Ecto neural progenitor cell (in vitro differentiated cells): ENCODE results near the gene ANKRD33B.

Experiments
- DNase-seq: peaks from one replicate; pipeline ENCODE4 v3.0.0-alpha.2; 2018; ENCODE audit warnings: low spot score

ANKRD33B gene

GRCh38 chr5:10579536-10580521 lies 16.0 kb downstream of the ANKRD33B start:
- peak; percentile 13 for DNase-seq

GRCh38 chr5:10580531-10581423 lies 16.9 kb downstream of the ANKRD33B start:
- peak; percentile 31 for DNase-seq

- DNase-seq = no peak
Measured at GRCh38 chr5:10581424-10581748, 17.5 kb downstream of the ANKRD33B start.

GRCh38 chr5:10581867-10582511 lies 18.1 kb downstream of the ANKRD33B start:
- no peak for DNase-seq

GRCh38 chr5:10582512-10582897 lies 18.6 kb downstream of the ANKRD33B start:
- no peak for DNase-seq

- DNase-seq = no peak
Measured at GRCh38 chr5:10583663-10584572, 20.0 kb downstream of the ANKRD33B start.

GRCh38 chr5:10584714-10585517 lies 21.0 kb downstream of the ANKRD33B start:
- DNase-seq = no peak

- peak; percentile 41 for DNase-seq
Measured at GRCh38 chr5:10585518-10585915, 21.6 kb downstream of the ANKRD33B start.

- DNase-seq = no peak
Measured at GRCh38 chr5:10586008-10586407, 22.1 kb downstream of the ANKRD33B start.

GRCh38 chr5:10586555-10586954 lies 22.7 kb downstream of the ANKRD33B start:
- no peak for DNase-seq

- DNase-seq = peak; percentile 26
Measured at GRCh38 chr5:10588109-10588775, 24.4 kb downstream of the ANKRD33B start.

GRCh38 chr5:10588779-10589447 lies 25.0 kb downstream of the ANKRD33B start:
- DNase-seq = no peak

GRCh38 chr5:10590226-10590999 lies 26.5 kb downstream of the ANKRD33B start:
- peak; percentile 61 for DNase-seq

- DNase-seq = peak; percentile 10
Measured at GRCh38 chr5:10591159-10591558, 27.3 kb downstream of the ANKRD33B start.

- DNase-seq = no peak
Measured at GRCh38 chr5:10591966-10592365, 28.1 kb downstream of the ANKRD33B start.

- DNase-seq = no peak
Measured at GRCh38 chr5:10592601-10593000, 28.7 kb downstream of the ANKRD33B start.

- no peak for DNase-seq
Measured at GRCh38 chr5:10593531-10594181, 29.8 kb downstream of the ANKRD33B start.
